Upper lobe of left lung (tissue), 4 donors: ENCODE results near the gene VOPP1.

Experiments used
- CTCF ChIP-seq, 6 experiments: fragments of 450-650 bp in 4 of 6; fragments of 200-600 bp in 2 of 6; sonication (generic) in 2 of 6; IDR thresholded peaks; one replicate each; pipeline ENCODE4 v1.5.1; 2016 to 2019; ENCODE audit warnings: antibody characterized with exemption in 6 of 6
- EP300 ChIP-seq, 4 donors: sonication (generic); formaldehyde crosslinking; IDR thresholded peaks; one replicate each; pipeline ENCODE4 v1.5.1; 2017; ENCODE audit warnings: antibody characterized with exemption in 4 of 4, control low read depth in 2 of 4
- POLR2AphosphoS5 ChIP-seq, 2 donors: sonication (generic); formaldehyde crosslinking; IDR thresholded peaks; one replicate each; pipeline ENCODE4 v1.5.1; 2017; ENCODE audit warnings: antibody characterized with exemption in 2 of 2

GRCh38 chr7:55441002-55441401 lies 131.3 kb downstream of the VOPP1 start:
- no peak for TF ChIP-seq POLR2AphosphoS5 (IDR thresholded peaks at IDR 0.05)
- TF ChIP-seq CTCF (IDR thresholded peaks at IDR 0.05): no peak
- TF ChIP-seq EP300 (IDR thresholded peaks at IDR 0.05): no peak
